HG03439 (cell line): Measurements from ENCODE around the gene ARMC2.

Experiments
- ATAC-seq: cut with Tn5 transposase; IDR thresholded peaks from one replicate; pipeline ENCODE4 v1.9.1; 2021; ENCODE audit warnings: mild to moderate bottlenecking, moderate library complexity; ENCODE audit not compliant: unreplicated experiment

The ARMC2 gene

DNA sequence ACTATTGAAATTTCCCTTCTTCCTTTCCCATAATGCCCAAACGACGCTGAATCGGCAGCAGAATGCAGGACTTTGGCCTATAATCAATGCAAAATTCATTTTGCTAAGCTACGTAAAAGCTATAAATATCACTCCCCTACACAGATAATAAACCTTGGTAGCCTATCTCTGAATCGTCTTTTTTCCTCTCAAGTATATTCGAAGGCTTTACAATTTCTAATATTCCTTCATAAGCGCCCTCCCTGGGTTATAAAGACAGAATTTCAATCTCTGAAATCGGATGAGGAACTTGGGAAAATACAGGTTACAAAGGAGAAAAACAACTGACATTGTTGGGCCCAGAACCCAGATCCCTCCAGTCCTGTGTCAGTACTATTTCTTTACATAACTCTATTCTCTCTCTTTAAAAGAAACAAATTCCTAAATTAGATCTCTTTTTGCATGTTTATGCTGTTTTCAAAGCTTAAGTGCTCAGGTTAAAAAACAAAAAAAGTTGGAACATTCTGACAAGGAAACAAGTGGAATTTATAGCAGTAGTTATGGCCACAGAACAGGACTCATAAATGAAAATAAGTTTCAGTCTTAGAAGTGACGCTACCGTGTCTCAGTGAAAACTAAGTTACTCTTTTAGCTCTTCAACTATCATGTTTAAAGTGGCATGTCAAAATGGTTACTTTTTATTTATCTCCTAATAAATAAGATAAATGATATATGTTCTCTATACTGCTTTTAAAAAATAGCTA is 161.9 kb downstream of the ARMC2 start:
- ATAC-seq = no peak

- no peak for ATAC-seq
Observed at GRCh38 chr6:109010705-109011102, 162.5 kb downstream of the ARMC2 start.

DNA sequence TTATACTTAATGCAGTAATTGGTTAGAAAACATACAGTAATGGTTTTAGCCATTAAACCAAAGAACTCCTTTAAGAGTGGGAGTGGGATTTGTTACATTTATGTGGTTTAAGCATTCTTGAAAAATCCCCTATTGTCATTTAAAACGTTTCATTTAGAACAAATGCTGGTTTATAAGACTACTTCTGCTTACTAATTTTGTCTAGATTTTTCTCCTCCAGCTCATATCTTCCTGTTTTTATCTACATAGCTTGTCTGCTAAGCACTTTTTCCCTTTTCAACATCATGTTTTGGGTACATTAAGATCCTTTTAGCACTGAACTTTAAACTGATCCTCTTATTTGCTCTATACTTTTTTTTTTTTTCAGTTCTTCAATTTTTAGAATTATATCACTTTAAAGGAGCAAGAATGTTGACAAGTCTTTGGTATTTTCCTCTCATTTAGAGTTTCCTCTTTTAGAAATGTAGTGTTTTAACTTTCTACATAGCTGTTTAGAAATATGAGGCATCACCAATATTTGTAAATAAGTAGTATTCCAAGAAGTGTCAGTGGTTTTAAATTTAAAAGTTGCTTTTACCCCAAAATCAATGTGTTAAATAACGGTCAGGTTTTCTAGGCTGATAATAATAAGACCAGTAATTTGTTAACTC is 165.6 kb downstream of the ARMC2 start:
- no peak for ATAC-seq

DNA sequence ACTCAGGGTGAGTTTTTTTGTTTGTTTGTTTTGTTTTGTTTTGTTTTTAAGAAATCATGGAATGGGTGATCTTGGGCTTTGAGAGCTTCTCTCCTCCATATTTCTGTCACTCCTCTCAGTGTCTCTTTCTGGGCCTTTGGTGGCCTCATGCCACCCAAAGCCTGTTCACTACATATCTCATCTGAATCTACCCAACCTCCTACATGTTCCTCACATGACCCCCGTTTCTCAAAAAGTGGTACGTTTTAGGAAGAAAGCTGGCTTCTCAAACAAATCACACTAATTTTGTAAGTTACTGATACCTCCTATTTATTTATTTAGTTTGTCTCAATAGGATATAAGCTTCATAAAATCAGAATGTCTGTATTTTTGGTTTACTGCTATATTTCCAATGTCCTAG is 166.4 kb downstream of the ARMC2 start:
- no peak for ATAC-seq

DNA sequence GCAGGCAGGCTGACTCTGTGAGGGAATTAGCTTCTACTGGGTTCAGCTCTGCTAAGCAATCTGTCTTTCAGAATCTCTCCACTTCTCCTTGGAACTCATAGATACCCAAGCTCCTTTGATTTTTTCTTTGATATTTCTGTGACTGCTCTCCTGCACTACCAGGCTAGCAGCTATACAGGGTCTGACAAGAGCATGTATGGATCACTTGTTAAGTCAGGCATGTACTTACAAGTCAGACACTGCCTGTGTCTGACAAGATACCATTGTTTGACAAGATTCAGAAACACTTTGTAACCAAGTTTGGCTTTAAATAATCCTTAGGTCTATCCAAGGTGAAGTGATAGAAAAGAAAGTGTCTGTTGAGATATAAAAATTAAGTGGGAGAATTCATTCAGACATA is 167.0 kb downstream of the ARMC2 start:
- ATAC-seq = no peak

DNA sequence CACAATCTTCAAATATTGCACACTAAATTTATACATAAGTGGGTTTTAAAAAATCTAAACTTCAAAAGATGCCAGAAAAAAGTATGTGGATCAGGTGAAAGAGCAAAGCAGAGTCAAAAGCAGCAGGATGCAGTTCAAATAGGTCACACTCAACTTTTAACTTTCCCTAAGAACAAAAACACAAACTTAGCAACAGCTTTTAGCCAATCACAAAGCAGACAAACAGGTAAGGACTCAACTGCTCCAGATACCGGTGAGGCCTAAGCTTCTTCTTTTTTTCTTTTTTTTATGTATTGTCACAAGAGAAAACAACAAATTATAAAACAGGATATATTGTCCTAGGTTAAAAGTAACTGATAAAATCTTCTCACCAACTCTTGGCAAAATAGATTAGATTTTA is 171.7 kb downstream of the ARMC2 start:
- no peak for ATAC-seq

GRCh38 chr6:109021870-109022269 is 173.6 kb downstream of the ARMC2 start:
- ATAC-seq = no peak

GRCh38 chr6:109023356-109023925 is 175.2 kb downstream of the ARMC2 start:
- no peak for ATAC-seq
